Neural cell (in vitro differentiated cells): ENCODE results near the gene SLAMF9. TPM values are rescaled to one million over a fixed set of nuclear protein-coding genes. Genes with fewer than 3 reads are reported as not detected.

ENCODE experiments used
- H2AFZ ChIP-seq: fragments of 200-600, 300-800 bp; sonication (generic), shearing (Covaris generic); 2 replicates; pipeline ENCODE4 v1.6.0; 2014; ENCODE audit warnings: low read depth, mild to moderate bottlenecking, antibody characterized with exemption, low read length, moderate library complexity
- H3F3A ChIP-seq: fragments of 200-600 bp; shearing (Covaris generic); 2 replicates; pipeline ENCODE4 v1.6.1; 2016; ENCODE audit warnings: mild to moderate bottlenecking, moderate library complexity, mixed read lengths, antibody characterized with exemption, low read length; ENCODE audit not compliant: insufficient read depth, poor library complexity, severe bottlenecking
- H3K27ac ChIP-seq: fragments of 200-600, 300-800 bp; sonication (generic), shearing (Covaris generic); 2 replicates; pipeline ENCODE4 v1.5.1; 2014; ENCODE audit warnings: mild to moderate bottlenecking, low read length, moderate library complexity
- H3K27me3 ChIP-seq: fragments of 300-800, 200-600 bp; sonication (generic), shearing (Covaris generic); 2 replicates; pipeline ENCODE4 v1.6.0; 2014; ENCODE audit warnings: mild to moderate bottlenecking, low read depth, low read length, moderate library complexity; ENCODE audit not compliant: insufficient read depth
- H3K36me3 ChIP-seq: fragments of 300-800, 200-600 bp; sonication (generic), shearing (Covaris generic); 2 replicates; pipeline ENCODE4 v1.5.1; 2014; ENCODE audit warnings: mild to moderate bottlenecking, antibody characterized with exemption, low read length, moderate library complexity; ENCODE audit not compliant: insufficient read depth
- H3K4me2 ChIP-seq: fragments of 300-800, 200-600 bp; sonication (generic), shearing (Covaris generic); 2 replicates; pipeline ENCODE4 v1.6.0; 2014; ENCODE audit warnings: mild to moderate bottlenecking, low read length
- H3K4me3 ChIP-seq: fragments of 300-800, 200-600 bp; sonication (generic), shearing (Covaris generic); 2 replicates; pipeline ENCODE4 v1.5.1; 2014; ENCODE audit warnings: mild to moderate bottlenecking, low read length, moderate library complexity
- H3K79me2 ChIP-seq: fragments of 200-600 bp; shearing (Covaris generic); replicated peaks from 2 replicates; pipeline ENCODE4 v1.6.0; 2014; ENCODE audit warnings: mild to moderate bottlenecking, low read length, moderate library complexity; ENCODE audit not compliant: insufficient read depth
- H3K9ac ChIP-seq: fragments of 300-800, 200-600 bp; sonication (generic), shearing (Covaris generic); 2 replicates; pipeline ENCODE4 v1.6.1; 2016; ENCODE audit warnings: mild to moderate bottlenecking, low read length, mixed read lengths
- H3K9me2 ChIP-seq: fragments of 200-600 bp; shearing (Covaris generic); 2 replicates; pipeline ENCODE4 v1.6.1; 2016; ENCODE audit warnings: mild to moderate bottlenecking, low read length, mixed read lengths; ENCODE audit not compliant: insufficient read depth
- H3K9me3 ChIP-seq: fragments of 200-600, 300-800 bp; sonication (generic), shearing (Covaris generic); 2 replicates; pipeline ENCODE4 v1.6.1; 2016; ENCODE audit warnings: mild to moderate bottlenecking, mixed run types, low read length, moderate library complexity, mixed read lengths
- H4K20me1 ChIP-seq: fragments of 200-600 bp; shearing (Covaris generic); 2 replicates; pipeline ENCODE4 v1.6.1; 2016; ENCODE audit warnings: mild to moderate bottlenecking, mixed run types; ENCODE audit not compliant: insufficient read depth
- EP300 ChIP-seq: fragments of 450-650 bp; conservative IDR thresholded peaks from 2 replicates; pipeline ENCODE4 v1.6.1; 2014; ENCODE audit warnings: antibody characterized with exemption, mild to moderate bottlenecking, moderate library complexity; ENCODE audit not compliant: poor library complexity, severe bottlenecking
- EZH2 ChIP-seq: fragments of 200-600, 300-800 bp; shearing (Covaris generic), sonication (generic); IDR thresholded peaks from 2 replicates; pipeline ENCODE4 v1.6.1; 2014; ENCODE audit warnings: antibody characterized with exemption, low read length, borderline replicate concordance, mild to moderate bottlenecking; ENCODE audit not compliant: insufficient read depth, poor library complexity, severe bottlenecking
- MXI1 ChIP-seq: fragments of 450-650 bp; conservative IDR thresholded peaks from 2 replicates; pipeline ENCODE4 v1.6.1; 2014; ENCODE audit warnings: antibody characterized with exemption, mild to moderate bottlenecking; ENCODE audit not compliant: poor library complexity, severe bottlenecking
- POLR2AphosphoS5 ChIP-seq: IDR thresholded peaks from 2 replicates; pipeline ENCODE4 v1.6.1; 2012
- RAD21 ChIP-seq: fragments of 450-650 bp; conservative IDR thresholded peaks from 2 replicates; pipeline ENCODE4 v1.6.1; 2014; ENCODE audit warnings: antibody characterized with exemption, mild to moderate bottlenecking, moderate library complexity
- SMC3 ChIP-seq: fragments of 450-650 bp; conservative IDR thresholded peaks from 2 replicates; pipeline ENCODE4 v1.6.1; 2014; ENCODE audit warnings: antibody characterized with exemption, mild to moderate bottlenecking, moderate library complexity; ENCODE audit not compliant: poor library complexity
- TAF1 ChIP-seq: IDR thresholded peaks from 2 replicates; pipeline ENCODE4 v1.6.1; 2012; ENCODE audit warnings: low read depth
- polyA plus RNA-seq: library from polyadenylated mRNA; depleted of rRNA; stranded (reverse); fragments of >200 nt; gene quantifications from 2 replicates; pipeline ENCODE4 v1.2.3, GENCODE V29; 2014
- TF ChIP-seq, protein P1 (sequence below): fragments of 450-650 bp; IDR thresholded peaks from 2 replicates; pipeline ENCODE4 v1.5.1; 2014; ENCODE audit warnings: antibody characterized with exemption, mild to moderate bottlenecking, moderate library complexity; ENCODE audit not compliant: poor library complexity, severe bottlenecking
- TF ChIP-seq, protein P2 (sequence below): IDR thresholded peaks from 2 replicates; pipeline ENCODE4 v1.6.1; 2012; ENCODE audit warnings: borderline replicate concordance

Gene SLAMF9
- polyA plus RNA-seq, 1 donor from 2014 or later, result not detected

DNA sequence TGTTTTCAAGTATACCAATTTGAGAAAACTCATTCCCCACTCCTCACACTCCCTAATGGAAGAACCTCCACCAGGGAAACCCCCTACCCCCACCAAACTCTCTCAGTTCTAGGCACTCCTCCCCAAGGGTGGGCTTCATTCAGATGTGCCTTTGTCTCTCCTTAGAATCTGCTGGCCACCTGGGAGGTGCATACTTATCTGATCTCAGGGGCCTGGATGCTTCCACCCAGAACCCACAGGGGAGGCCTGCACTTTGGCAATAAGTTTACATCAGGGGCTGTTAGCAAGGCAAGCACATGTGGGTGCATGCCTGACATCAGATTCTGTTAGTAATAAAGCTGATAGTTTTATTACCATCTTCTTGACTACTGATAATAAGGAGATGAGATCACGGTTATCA, 32.5 kb upstream of the SLAMF9 start:
- no peak overlapping the region for H3K27ac ChIP-seq
- H3K9me3 ChIP-seq, result no peaks in the 10 kb centered on the region
- no peak overlapping the region for H2AFZ ChIP-seq
- no peak overlapping the region for H3K9ac ChIP-seq
- no peak overlapping the region for H3K4me3 ChIP-seq
- TF ChIP-seq SMC3 (no peak), RAD21 (no peak), TAF1 (no peak), POLR2AphosphoS5 (no peak), EP300 (no peak), MXI1 (no peak), EZH2 (no peak)
- TF ChIP-seq, protein P1, sequence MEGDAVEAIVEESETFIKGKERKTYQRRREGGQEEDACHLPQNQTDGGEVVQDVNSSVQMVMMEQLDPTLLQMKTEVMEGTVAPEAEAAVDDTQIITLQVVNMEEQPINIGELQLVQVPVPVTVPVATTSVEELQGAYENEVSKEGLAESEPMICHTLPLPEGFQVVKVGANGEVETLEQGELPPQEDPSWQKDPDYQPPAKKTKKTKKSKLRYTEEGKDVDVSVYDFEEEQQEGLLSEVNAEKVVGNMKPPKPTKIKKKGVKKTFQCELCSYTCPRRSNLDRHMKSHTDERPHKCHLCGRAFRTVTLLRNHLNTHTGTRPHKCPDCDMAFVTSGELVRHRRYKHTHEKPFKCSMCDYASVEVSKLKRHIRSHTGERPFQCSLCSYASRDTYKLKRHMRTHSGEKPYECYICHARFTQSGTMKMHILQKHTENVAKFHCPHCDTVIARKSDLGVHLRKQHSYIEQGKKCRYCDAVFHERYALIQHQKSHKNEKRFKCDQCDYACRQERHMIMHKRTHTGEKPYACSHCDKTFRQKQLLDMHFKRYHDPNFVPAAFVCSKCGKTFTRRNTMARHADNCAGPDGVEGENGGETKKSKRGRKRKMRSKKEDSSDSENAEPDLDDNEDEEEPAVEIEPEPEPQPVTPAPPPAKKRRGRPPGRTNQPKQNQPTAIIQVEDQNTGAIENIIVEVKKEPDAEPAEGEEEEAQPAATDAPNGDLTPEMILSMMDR, result no peak
- TF ChIP-seq, protein P2, sequence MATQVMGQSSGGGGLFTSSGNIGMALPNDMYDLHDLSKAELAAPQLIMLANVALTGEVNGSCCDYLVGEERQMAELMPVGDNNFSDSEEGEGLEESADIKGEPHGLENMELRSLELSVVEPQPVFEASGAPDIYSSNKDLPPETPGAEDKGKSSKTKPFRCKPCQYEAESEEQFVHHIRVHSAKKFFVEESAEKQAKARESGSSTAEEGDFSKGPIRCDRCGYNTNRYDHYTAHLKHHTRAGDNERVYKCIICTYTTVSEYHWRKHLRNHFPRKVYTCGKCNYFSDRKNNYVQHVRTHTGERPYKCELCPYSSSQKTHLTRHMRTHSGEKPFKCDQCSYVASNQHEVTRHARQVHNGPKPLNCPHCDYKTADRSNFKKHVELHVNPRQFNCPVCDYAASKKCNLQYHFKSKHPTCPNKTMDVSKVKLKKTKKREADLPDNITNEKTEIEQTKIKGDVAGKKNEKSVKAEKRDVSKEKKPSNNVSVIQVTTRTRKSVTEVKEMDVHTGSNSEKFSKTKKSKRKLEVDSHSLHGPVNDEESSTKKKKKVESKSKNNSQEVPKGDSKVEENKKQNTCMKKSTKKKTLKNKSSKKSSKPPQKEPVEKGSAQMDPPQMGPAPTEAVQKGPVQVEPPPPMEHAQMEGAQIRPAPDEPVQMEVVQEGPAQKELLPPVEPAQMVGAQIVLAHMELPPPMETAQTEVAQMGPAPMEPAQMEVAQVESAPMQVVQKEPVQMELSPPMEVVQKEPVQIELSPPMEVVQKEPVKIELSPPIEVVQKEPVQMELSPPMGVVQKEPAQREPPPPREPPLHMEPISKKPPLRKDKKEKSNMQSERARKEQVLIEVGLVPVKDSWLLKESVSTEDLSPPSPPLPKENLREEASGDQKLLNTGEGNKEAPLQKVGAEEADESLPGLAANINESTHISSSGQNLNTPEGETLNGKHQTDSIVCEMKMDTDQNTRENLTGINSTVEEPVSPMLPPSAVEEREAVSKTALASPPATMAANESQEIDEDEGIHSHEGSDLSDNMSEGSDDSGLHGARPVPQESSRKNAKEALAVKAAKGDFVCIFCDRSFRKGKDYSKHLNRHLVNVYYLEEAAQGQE, result no peak
- H3K27me3 ChIP-seq, result no peaks in the 10 kb centered on the region
- H3K9me2 ChIP-seq, result no peaks in the 10 kb centered on the region
- H4K20me1 ChIP-seq, result no peaks in the 10 kb centered on the region
- no peaks in the 10 kb centered on the region for H3F3A ChIP-seq
- no peak overlapping the region for H3K4me2 ChIP-seq
- no peaks in the 10 kb centered on the region for H3K36me3 ChIP-seq
- H3K79me2 ChIP-seq, result no peaks in the 10 kb centered on the region

DNA sequence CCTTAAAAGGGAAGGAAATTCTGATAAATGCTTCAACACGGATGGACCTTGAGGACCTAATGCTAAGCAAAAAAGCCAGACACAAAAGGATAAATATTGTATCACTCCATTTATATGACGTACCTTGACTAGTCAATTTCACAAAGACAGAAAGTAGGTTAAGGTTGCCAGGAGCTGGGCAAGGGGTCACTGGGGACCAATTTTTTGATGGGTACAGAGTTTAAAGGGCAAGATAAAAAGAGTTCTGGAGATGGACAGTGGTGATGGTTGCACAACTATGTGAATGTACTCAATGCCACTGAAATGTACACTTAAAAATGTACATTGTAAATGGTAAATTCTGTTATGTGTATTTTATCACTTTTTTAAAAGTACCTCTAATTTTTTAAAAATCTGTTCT, 32.1 kb upstream of the SLAMF9 start:
- Histone ChIP-seq H3K4me2 (no peak overlapping the region), H3K79me2 (no peaks in the 10 kb centered on the region), H3F3A (no peaks in the 10 kb centered on the region), H3K27me3 (no peaks in the 10 kb centered on the region), H3K9me2 (no peaks in the 10 kb centered on the region), H4K20me1 (no peaks in the 10 kb centered on the region), H3K9me3 (no peaks in the 10 kb centered on the region), H3K36me3 (no peaks in the 10 kb centered on the region), H2AFZ (no peak overlapping the region), H3K27ac (no peak overlapping the region), H3K4me3 (no peak overlapping the region), H3K9ac (no peak overlapping the region)
- TF ChIP-seq, protein P1, result no peak
- TF ChIP-seq MXI1, result no peak
- TF ChIP-seq EZH2, result no peak
- no peak for TF ChIP-seq EP300
- TF ChIP-seq POLR2AphosphoS5, result no peak
- no peak for TF ChIP-seq SMC3
- no peak for TF ChIP-seq TAF1
- TF ChIP-seq RAD21, result no peak
- TF ChIP-seq, protein P2, result no peak
